ENCODE results near the gene METTL18. TPM values are rescaled to one million over a fixed set of nuclear protein-coding genes. Genes with fewer than 3 reads are reported as not detected.

METTL18 gene
- total and polyA plus RNA-seq, 2 of the 13 experiments (the other 11 are each of a cell fraction or from before 2014, with no cell fraction given), result 2.7 to 6.7 TPM

DNA sequence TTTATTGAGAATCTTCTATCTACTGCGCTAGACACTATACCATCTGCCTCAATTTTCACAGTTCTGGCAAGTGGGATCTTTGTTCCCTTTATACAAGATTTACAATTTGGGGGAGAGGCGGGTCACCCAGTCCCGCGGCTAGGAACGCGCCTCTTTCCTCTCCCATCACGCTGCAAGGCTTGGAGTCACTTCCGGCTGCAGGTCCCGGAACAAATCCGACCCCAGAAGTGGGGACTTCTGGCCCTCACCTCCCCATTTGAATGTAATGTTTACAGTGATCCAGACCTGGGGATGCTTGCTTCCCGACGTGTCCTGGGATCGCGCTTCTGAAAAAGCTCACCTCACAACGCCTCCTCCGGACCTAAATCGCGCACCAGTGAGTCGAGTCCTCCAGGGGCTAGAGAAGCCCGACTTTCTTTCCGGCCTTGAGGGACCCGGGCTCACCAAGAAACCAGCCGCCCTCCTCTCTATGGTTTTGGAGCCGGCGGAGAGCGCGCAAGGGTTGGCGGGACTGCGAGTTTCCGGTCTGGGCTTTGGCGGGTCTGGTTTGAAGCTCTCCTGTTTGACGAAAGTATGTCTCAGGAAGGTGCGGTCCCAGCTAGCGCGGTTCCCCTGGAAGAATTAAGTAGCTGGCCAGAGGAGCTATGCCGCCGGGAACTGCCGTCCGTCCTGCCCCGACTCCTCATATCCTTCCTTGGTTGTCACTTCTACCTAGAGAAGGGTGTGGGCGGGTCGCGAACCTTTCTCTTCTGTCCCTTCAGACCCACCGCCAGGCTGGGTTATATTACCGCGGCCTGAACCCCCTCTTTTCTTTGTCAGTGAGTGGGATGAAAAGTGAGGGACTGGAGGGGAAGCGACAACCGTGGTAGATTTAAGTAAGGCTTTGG lies at the start of gene METTL18 (continued):
- TF ChIP-seq ZNF878 (CRISPR knock-in tag; IDR thresholded peaks at IDR 0.05), result no peak
- no peak for TF ChIP-seq ZNF776 (CRISPR knock-in tag; IDR thresholded peaks at IDR 0.05)
- TF ChIP-seq, protein P1, sequence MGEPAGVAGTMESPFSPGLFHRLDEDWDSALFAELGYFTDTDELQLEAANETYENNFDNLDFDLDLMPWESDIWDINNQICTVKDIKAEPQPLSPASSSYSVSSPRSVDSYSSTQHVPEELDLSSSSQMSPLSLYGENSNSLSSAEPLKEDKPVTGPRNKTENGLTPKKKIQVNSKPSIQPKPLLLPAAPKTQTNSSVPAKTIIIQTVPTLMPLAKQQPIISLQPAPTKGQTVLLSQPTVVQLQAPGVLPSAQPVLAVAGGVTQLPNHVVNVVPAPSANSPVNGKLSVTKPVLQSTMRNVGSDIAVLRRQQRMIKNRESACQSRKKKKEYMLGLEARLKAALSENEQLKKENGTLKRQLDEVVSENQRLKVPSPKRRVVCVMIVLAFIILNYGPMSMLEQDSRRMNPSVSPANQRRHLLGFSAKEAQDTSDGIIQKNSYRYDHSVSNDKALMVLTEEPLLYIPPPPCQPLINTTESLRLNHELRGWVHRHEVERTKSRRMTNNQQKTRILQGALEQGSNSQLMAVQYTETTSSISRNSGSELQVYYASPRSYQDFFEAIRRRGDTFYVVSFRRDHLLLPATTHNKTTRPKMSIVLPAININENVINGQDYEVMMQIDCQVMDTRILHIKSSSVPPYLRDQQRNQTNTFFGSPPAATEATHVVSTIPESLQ (CRISPR knock-in tag; conservative IDR thresholded peaks at IDR 0.05), result 0 out of 2 replicates have a peak, but pooled peaks have one; percentile 13
- TF ChIP-seq, protein P2, sequence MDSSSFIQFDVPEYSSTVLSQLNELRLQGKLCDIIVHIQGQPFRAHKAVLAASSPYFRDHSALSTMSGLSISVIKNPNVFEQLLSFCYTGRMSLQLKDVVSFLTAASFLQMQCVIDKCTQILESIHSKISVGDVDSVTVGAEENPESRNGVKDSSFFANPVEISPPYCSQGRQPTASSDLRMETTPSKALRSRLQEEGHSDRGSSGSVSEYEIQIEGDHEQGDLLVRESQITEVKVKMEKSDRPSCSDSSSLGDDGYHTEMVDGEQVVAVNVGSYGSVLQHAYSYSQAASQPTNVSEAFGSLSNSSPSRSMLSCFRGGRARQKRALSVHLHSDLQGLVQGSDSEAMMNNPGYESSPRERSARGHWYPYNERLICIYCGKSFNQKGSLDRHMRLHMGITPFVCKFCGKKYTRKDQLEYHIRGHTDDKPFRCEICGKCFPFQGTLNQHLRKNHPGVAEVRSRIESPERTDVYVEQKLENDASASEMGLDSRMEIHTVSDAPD (CRISPR knock-in tag; IDR thresholded peaks at IDR 0.05), result no peak
- peak; percentile 47; the same call in 1 of the 2 replicates for TF ChIP-seq MEF2D (CRISPR knock-in tag; IDR thresholded peaks at IDR 0.05)
- TF ChIP-seq, protein P3, sequence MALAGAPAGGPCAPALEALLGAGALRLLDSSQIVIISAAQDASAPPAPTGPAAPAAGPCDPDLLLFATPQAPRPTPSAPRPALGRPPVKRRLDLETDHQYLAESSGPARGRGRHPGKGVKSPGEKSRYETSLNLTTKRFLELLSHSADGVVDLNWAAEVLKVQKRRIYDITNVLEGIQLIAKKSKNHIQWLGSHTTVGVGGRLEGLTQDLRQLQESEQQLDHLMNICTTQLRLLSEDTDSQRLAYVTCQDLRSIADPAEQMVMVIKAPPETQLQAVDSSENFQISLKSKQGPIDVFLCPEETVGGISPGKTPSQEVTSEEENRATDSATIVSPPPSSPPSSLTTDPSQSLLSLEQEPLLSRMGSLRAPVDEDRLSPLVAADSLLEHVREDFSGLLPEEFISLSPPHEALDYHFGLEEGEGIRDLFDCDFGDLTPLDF (CRISPR knock-in tag; IDR thresholded peaks at IDR 0.05), result peak; percentile 92
- peak; percentile 62; the same call in 1 of the 2 replicates for TF ChIP-seq ZFP90 (CRISPR knock-in tag; IDR thresholded peaks at IDR 0.05; ENCODE audit: borderline replicate concordance)
- peak; percentile 92 for TF ChIP-seq KDM2A (CRISPR knock-in tag; IDR thresholded peaks at IDR 0.05; ENCODE audit: borderline replicate concordance, low read depth)
- no peak; the same call in 1 of the 2 replicates for TF ChIP-seq IRX3 (CRISPR knock-in tag; IDR thresholded peaks at IDR 0.05; ENCODE audit: borderline replicate concordance, low read depth)
- no peak for TF ChIP-seq ZNF441 (CRISPR knock-in tag; IDR thresholded peaks at IDR 0.05; ENCODE audit: borderline replicate concordance)
- TF ChIP-seq ZNF567 (CRISPR knock-in tag; IDR thresholded peaks at IDR 0.05; ENCODE audit: borderline replicate concordance), result no peak
- TF ChIP-seq ZFP37 (CRISPR knock-in tag; IDR thresholded peaks at IDR 0.05; ENCODE audit: borderline replicate concordance), result no peak
- TF ChIP-seq ZNF17 (CRISPR knock-in tag; IDR thresholded peaks at IDR 0.05), result no peak
- TF ChIP-seq, protein P4, sequence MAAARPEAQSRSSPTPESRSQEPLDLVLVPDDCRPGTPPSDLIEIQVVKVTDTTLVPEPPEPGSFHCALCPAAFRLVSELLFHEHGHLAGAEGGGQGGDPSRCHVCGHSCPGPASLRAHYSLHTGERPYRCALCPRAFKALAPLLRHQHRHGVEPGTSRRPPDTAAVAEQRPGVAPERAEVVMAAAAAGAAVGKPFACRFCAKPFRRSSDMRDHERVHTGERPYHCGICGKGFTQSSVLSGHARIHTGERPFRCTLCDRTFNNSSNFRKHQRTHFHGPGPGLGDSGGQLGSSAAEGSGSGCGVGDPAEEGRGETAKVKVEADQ (CRISPR knock-in tag; IDR thresholded peaks at IDR 0.05; ENCODE audit: borderline replicate concordance), result no peak
- TF ChIP-seq, protein P5, sequence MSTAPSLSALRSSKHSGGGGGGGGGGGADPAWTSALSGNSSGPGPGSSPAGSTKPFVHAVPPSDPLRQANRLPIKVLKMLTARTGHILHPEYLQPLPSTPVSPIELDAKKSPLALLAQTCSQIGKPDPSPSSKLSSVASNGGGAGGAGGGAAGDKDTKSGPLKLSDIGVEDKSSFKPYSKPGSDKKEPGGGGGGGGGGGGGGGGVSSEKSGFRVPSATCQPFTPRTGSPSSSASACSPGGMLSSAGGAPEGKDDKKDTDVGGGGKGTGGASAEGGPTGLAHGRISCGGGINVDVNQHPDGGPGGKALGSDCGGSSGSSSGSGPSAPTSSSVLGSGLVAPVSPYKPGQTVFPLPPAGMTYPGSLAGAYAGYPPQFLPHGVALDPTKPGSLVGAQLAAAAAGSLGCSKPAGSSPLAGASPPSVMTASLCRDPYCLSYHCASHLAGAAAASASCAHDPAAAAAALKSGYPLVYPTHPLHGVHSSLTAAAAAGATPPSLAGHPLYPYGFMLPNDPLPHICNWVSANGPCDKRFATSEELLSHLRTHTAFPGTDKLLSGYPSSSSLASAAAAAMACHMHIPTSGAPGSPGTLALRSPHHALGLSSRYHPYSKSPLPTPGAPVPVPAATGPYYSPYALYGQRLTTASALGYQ (CRISPR knock-in tag; IDR thresholded peaks at IDR 0.05), result 0 out of 2 replicates have a peak, but pooled peaks have one; percentile 63
- TF ChIP-seq NFYB (CRISPR knock-in tag; IDR thresholded peaks at IDR 0.05), result no peak
- TF ChIP-seq ZKSCAN1 (IDR thresholded peaks at IDR 0.05; ENCODE audit: low read length), result no peak
- no peak for TF ChIP-seq ONECUT2 (CRISPR knock-in tag; IDR thresholded peaks at IDR 0.05)
- TF ChIP-seq, protein P6, sequence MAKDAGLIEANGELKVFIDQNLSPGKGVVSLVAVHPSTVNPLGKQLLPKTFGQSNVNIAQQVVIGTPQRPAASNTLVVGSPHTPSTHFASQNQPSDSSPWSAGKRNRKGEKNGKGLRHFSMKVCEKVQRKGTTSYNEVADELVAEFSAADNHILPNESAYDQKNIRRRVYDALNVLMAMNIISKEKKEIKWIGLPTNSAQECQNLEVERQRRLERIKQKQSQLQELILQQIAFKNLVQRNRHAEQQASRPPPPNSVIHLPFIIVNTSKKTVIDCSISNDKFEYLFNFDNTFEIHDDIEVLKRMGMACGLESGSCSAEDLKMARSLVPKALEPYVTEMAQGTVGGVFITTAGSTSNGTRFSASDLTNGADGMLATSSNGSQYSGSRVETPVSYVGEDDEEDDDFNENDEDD (CRISPR knock-in tag; IDR thresholded peaks at IDR 0.05; ENCODE audit: borderline replicate concordance), result peak; percentile 97
